ENCODE results near the gene TRIM14. TPM values are rescaled to one million over a fixed set of nuclear protein-coding genes. Genes with fewer than 3 reads are reported as not detected.

Gene TRIM14
- polyA plus RNA-seq, 3 donors, result 23.0 to 30.6 (median 28.5) TPM

GRCh38 chr9:98142925-98143481 is 24.0 kb upstream of the TRIM14 start:
- Histone ChIP-seq H3K4me1 (ENCODE audit: control insufficient read depth in 1 of 2, insufficient read depth in 2 of 2, low read length in 2 of 2) (peaks cover 34% of the 10 kb centered on the region in 2 donors), H2AFZ (ENCODE audit: insufficient read depth, low read depth, low read length, poor library complexity, severe bottlenecking) (no peak overlapping the region), H3K36me3 (replicated peaks in 1 of 2; ENCODE audit: control insufficient read depth in 1 of 2, insufficient read depth in 2 of 2, low read length in 2 of 2) (no peaks in the 10 kb centered on the region), H3K27ac (ENCODE audit: low read depth in 1 of 2, low read length in 2 of 2) (peak overlapping the region in 1 of 2 donors; percentile 56), H3K9ac (ENCODE audit: insufficient read depth, low read length, poor library complexity, severe bottlenecking) (no peak overlapping the region), H3K79me2 (ENCODE audit: insufficient read depth, low read length) (no peaks in the 10 kb centered on the region), H3K4me3 (replicated peaks in 1 of 3; ENCODE audit: low read depth in 2 of 3, low read length in 3 of 3) (no peak overlapping the region), H3K4me2 (replicated peaks; ENCODE audit: extremely low read depth, low read length, poor library complexity, severe bottlenecking) (no peak overlapping the region), H3K9me3 (replicated peaks in 1 of 2; ENCODE audit: control insufficient read depth in 1 of 2, insufficient read depth in 1 of 2, low read length in 2 of 2) (no peaks in the 10 kb centered on the region), H3K27me3 (ENCODE audit: control insufficient read depth in 2 of 2, insufficient read depth in 2 of 2, low read length in 2 of 2) (no peaks in the 10 kb centered on the region), H4K20me1 (ENCODE audit: insufficient read depth, low read length) (no peaks in the 10 kb centered on the region)
- WGBS (ENCODE audit: insufficient coverage), result 100% methylated on average over 6 of the region's 8 CpGs
- Mint-ChIP-seq H3K36me3 (peaks cover 5 to 30% of the 10 kb centered on the region in 2 donors), H3K27me3 (ENCODE audit: low read depth in 3 of 3) (no peaks in the 10 kb centered on the region), H3K4me1 (peaks cover 41% of the 10 kb centered on the region), H3K27ac (peak overlapping the region; percentile 22 to 83 (median 66)), H3K4me3 (no peak overlapping the region), H3K9me3 (no peaks in the 10 kb centered on the region)
- intact Hi-C loops (cut with micrococcal nuclease), result no loop called here
- TF ChIP-seq CTCF (IDR thresholded peaks at IDR 0.05), result no peak
- DNase-seq, result no peak

GRCh38 chr9:98142182-98142907 is 23.3 kb upstream of the TRIM14 start:
- H3K36me3 Mint-ChIP-seq, result peaks cover 7 to 34% of the 10 kb centered on the region in 2 donors
- peak overlapping the region; percentile 56 to 65 for H3K27ac ChIP-seq (ENCODE audit: low read depth in 1 of 2, low read length in 2 of 2)
- H3K9ac ChIP-seq (ENCODE audit: insufficient read depth, low read length, poor library complexity, severe bottlenecking), result no peak overlapping the region
- peak in 2 of 3 donors; percentile 25 for DNase-seq
- TF ChIP-seq CTCF (IDR thresholded peaks at IDR 0.05), result no peak
- no peaks in the 10 kb centered on the region for H3K27me3 ChIP-seq (ENCODE audit: control insufficient read depth in 2 of 2, insufficient read depth in 2 of 2, low read length in 2 of 2)
- no peaks in the 10 kb centered on the region for H3K9me3 ChIP-seq (replicated peaks in 1 of 2; ENCODE audit: control insufficient read depth in 1 of 2, insufficient read depth in 1 of 2, low read length in 2 of 2)
- intact Hi-C loops (cut with micrococcal nuclease), result no loop called here
- no peak overlapping the region for H3K4me2 ChIP-seq (replicated peaks; ENCODE audit: extremely low read depth, low read length, poor library complexity, severe bottlenecking)
- no peak overlapping the region for H3K4me3 Mint-ChIP-seq
- H3K79me2 ChIP-seq (ENCODE audit: insufficient read depth, low read length), result no peaks in the 10 kb centered on the region
- WGBS (ENCODE audit: insufficient coverage), result 89% methylated on average over 5 of the region's 13 CpGs
- no peaks in the 10 kb centered on the region for H4K20me1 ChIP-seq (ENCODE audit: insufficient read depth, low read length)
- H2AFZ ChIP-seq (ENCODE audit: insufficient read depth, low read depth, low read length, poor library complexity, severe bottlenecking), result peak overlapping the region; percentile 40
- H3K4me1 ChIP-seq (ENCODE audit: control insufficient read depth in 1 of 2, insufficient read depth in 2 of 2, low read length in 2 of 2), result peaks cover 34 to 37% of the 10 kb centered on the region in 2 donors
- peaks cover 0 to 5% of the 10 kb centered on the region in 2 donors for H3K36me3 ChIP-seq (replicated peaks in 1 of 2; ENCODE audit: control insufficient read depth in 1 of 2, insufficient read depth in 2 of 2, low read length in 2 of 2)
- no peaks in the 10 kb centered on the region for H3K27me3 Mint-ChIP-seq (ENCODE audit: low read depth in 3 of 3)
- peaks cover 45% of the 10 kb centered on the region for H3K4me1 Mint-ChIP-seq
- H3K9me3 Mint-ChIP-seq, result no peaks in the 10 kb centered on the region
- peak overlapping the region; percentile 52 to 83 (median 73) for H3K27ac Mint-ChIP-seq
- no peak overlapping the region for H3K4me3 ChIP-seq (replicated peaks in 1 of 3; ENCODE audit: low read depth in 2 of 3, low read length in 3 of 3)

All from CD14-positive monocyte (primary cell).